Measurements from ENCODE around the gene GSPT2.
"Not testable (repeated sequence)": the region's sequence is repeated elsewhere in the genome, so short reads cannot be mapped to it uniquely, and the experiment has no call there.

Gene GSPT2

GRCh38 chrX:51743179-51743957 is at the start of gene GSPT2:
Gene GSPT2 (plus strand): TSS chrX:51743442. CDS start chrX:51743627, 185 bp downstream.
- peak; percentile 79 for DNase-seq

- no peak for DNase-seq
These were observed 49.0 kb upstream of the GSPT2 start for GRCh38 chrX:51694254-51694653.

GRCh38 chrX:51697397-51697796 is 45.8 kb upstream of the GSPT2 start:
- DNase-seq, result no peak

GRCh38 chrX:51710277-51711164 is 32.7 kb upstream of the GSPT2 start, which contains the start of gene CENPVL1:
Gene CENPVL1 (plus strand): TSS chrX:51710512. CDS start chrX:51710512, 0 bp downstream.
- not testable (repeated sequence) for DNase-seq

GRCh38 chrX:51712943-51713647 is 30.1 kb upstream of the GSPT2 start:
- not testable (repeated sequence) for DNase-seq

GRCh38 chrX:51728202-51728601 is 15.0 kb upstream of the GSPT2 start:
- no peak for DNase-seq

GRCh38 chrX:51737091-51737490 is 6.2 kb upstream of the GSPT2 start:
- DNase-seq, result no peak

- DNase-seq, result no peak
These were observed 656 bp upstream of the GSPT2 start for GRCh38 chrX:51742586-51742985.

GRCh38 chrX:51747671-51748070 is 4.4 kb downstream of the GSPT2 start:
- no peak for DNase-seq

- DNase-seq, result no peak
These were observed 16.0 kb downstream of the GSPT2 start for GRCh38 chrX:51759055-51759839.

GRCh38 chrX:51760657-51761056 is 17.4 kb downstream of the GSPT2 start:
- DNase-seq, result no peak

- no peak for DNase-seq
These were observed 23.3 kb downstream of the GSPT2 start for GRCh38 chrX:51766546-51766945.

GRCh38 chrX:51776851-51777250 is 33.6 kb downstream of the GSPT2 start:
- DNase-seq, result no peak

- DNase-seq, result no peak
These were observed 36.1 kb downstream of the GSPT2 start for GRCh38 chrX:51779306-51779705.

GRCh38 chrX:51795136-51795535 is 51.9 kb downstream of the GSPT2 start:
- no peak for DNase-seq

Measured in right forelimb (tissue), 1 donor.